ENCODE results near the gene DLGAP1. TPM values are rescaled to one million over a fixed set of nuclear protein-coding genes. Genes with fewer than 3 reads are reported as not detected.

DLGAP1 gene
- total and polyA plus RNA-seq, 2 experiments from 2014 or later: 17.0 to 48.5 TPM

DNA sequence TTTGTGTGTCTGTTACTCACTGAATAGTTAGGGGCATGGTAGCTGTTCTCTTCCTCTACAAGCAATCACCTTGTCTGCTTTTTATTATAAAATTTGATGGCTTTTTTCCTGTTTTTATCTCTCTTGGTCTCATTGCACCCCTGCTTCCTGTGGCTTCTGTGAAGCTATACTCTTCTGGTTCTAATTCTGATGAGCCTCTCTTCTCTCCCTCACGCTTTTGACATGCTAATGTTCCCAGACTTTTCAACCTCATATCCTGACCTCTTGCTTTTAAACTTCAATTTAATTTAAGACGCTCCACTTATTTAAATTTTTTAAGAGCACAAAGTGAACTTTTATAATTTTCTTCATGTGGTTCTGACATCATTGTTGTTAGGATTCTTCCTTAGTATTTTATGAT is 361.4 kb downstream of the DLGAP1 start (continued):
- TF ChIP-seq, protein P1, sequence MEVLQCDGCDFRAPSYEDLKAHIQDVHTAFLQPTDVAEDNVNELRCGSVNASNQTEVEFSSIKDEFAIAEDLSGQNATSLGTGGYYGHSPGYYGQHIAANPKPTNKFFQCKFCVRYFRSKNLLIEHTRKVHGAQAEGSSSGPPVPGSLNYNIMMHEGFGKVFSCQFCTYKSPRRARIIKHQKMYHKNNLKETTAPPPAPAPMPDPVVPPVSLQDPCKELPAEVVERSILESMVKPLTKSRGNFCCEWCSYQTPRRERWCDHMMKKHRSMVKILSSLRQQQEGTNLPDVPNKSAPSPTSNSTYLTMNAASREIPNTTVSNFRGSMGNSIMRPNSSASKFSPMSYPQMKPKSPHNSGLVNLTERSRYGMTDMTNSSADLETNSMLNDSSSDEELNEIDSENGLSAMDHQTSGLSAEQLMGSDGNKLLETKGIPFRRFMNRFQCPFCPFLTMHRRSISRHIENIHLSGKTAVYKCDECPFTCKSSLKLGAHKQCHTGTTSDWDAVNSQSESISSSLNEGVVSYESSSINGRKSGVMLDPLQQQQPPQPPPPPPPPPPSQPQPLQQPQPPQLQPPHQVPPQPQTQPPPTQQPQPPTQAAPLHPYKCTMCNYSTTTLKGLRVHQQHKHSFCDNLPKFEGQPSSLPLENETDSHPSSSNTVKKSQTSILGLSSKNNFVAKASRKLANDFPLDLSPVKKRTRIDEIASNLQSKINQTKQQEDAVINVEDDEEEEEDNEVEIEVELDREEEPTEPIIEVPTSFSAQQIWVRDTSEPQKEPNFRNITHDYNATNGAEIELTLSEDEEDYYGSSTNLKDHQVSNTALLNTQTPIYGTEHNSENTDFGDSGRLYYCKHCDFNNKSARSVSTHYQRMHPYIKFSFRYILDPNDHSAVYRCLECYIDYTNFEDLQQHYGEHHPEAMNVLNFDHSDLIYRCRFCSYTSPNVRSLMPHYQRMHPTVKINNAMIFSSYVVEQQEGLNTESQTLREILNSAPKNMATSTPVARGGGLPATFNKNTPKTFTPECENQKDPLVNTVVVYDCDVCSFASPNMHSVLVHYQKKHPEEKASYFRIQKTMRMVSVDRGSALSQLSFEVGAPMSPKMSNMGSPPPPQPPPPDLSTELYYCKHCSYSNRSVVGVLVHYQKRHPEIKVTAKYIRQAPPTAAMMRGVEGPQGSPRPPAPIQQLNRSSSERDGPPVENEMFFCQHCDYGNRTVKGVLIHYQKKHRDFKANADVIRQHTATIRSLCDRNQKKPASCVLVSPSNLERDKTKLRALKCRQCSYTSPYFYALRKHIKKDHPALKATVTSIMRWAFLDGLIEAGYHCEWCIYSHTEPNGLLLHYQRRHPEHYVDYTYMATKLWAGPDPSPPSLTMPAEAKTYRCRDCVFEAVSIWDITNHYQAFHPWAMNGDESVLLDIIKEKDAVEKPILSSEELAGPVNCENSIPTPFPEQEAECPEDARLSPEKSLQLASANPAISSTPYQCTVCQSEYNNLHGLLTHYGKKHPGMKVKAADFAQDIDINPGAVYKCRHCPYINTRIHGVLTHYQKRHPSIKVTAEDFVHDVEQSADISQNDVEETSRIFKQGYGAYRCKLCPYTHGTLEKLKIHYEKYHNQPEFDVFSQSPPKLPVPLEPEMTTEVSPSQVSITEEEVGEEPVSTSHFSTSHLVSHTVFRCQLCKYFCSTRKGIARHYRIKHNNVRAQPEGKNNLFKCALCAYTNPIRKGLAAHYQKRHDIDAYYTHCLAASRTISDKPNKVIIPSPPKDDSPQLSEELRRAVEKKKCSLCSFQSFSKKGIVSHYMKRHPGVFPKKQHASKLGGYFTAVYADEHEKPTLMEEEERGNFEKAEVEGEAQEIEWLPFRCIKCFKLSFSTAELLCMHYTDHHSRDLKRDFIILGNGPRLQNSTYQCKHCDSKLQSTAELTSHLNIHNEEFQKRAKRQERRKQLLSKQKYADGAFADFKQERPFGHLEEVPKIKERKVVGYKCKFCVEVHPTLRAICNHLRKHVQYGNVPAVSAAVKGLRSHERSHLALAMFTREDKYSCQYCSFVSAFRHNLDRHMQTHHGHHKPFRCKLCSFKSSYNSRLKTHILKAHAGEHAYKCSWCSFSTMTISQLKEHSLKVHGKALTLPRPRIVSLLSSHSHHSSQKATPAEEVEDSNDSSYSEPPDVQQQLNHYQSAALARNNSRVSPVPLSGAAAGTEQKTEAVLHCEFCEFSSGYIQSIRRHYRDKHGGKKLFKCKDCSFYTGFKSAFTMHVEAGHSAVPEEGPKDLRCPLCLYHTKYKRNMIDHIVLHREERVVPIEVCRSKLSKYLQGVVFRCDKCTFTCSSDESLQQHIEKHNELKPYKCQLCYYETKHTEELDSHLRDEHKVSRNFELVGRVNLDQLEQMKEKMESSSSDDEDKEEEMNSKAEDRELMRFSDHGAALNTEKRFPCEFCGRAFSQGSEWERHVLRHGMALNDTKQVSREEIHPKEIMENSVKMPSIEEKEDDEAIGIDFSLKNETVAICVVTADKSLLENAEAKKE (CRISPR knock-in tag; IDR thresholded peaks at IDR 0.05): peak; percentile 75
- TF ChIP-seq, protein P2, sequence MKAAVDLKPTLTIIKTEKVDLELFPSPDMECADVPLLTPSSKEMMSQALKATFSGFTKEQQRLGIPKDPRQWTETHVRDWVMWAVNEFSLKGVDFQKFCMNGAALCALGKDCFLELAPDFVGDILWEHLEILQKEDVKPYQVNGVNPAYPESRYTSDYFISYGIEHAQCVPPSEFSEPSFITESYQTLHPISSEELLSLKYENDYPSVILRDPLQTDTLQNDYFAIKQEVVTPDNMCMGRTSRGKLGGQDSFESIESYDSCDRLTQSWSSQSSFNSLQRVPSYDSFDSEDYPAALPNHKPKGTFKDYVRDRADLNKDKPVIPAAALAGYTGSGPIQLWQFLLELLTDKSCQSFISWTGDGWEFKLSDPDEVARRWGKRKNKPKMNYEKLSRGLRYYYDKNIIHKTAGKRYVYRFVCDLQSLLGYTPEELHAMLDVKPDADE (IDR thresholded peaks at IDR 0.05): no peak
- no peak for TF ChIP-seq POLR2AphosphoS5 (IDR thresholded peaks at IDR 0.05; ENCODE audit: low read depth)

DNA sequence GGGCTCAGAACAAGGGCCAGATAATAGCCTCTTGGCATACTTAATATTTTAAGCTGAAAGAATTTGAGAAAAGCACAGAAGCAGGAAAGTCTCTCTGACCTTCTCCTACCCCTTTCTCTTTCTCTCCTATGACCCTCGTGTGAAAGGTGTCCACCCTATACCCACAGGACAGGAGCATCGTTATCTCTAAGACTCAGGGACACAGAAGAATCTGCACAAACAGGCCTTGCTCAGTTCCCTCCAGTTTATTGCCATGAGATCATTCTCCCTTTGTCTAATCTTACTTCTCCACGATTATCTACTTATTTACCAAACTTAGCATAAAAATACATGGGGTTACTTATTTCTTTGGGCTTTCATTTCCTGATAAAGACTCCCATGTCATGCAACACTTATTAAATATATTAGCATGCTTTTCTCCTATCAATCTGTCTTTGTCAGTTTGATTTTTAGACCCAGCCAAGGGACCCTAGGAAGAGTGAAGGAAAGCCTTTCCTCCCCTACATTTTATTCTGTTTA is 370.7 kb downstream of the DLGAP1 start:
- Mint-ChIP-seq H3K27me3 (ENCODE audit: insufficient read depth, low read depth, poor library complexity) (no peaks in the 10 kb centered on the region), H3K27ac (peak overlapping the region; percentile 73), H3K36me3 (ENCODE audit: low read depth) (peaks cover 54% of the 10 kb centered on the region), H3K9me3 (peaks cover 48% of the 10 kb centered on the region), H3K4me1 (peaks cover 39% of the 10 kb centered on the region), H3K4me3 (no peak overlapping the region)
- DNase-seq (ENCODE audit: low spot score) (no peak), ATAC-seq (no peak)
- peaks cover 12% of the 10 kb centered on the region for H3K36me3 ChIP-seq (ENCODE audit: insufficient read depth)
- no peak overlapping the region for H2AFZ ChIP-seq
- H4K20me1 ChIP-seq (replicated peaks; ENCODE audit: insufficient read depth): no peaks in the 10 kb centered on the region
- peak overlapping the region; percentile 46; the same call in 1 of the 2 replicates for H3K27ac ChIP-seq (ENCODE audit: low read depth)
- H3K4me2 ChIP-seq: peak overlapping the region; percentile 34; the same call in 1 of the 2 replicates
- peaks cover 26% of the 10 kb centered on the region for H3K4me1 ChIP-seq (ENCODE audit: insufficient read depth)
- no peaks in the 10 kb centered on the region for H3F3A ChIP-seq (replicated peaks; ENCODE audit: low read depth)
- no peak overlapping the region for H3K4me3 ChIP-seq
- no peaks in the 10 kb centered on the region for H3K79me2 ChIP-seq (replicated peaks; ENCODE audit: insufficient read depth)
- no peaks in the 10 kb centered on the region for H3K27me3 ChIP-seq (ENCODE audit: insufficient read depth)
- H3K9me2 ChIP-seq (ENCODE audit: insufficient read depth): no peaks in the 10 kb centered on the region
- TF ChIP-seq JUNB (IDR thresholded peaks at IDR 0.05; ENCODE audit: unreplicated experiment): no peak
- TF ChIP-seq EZH2phosphoT487 (IDR thresholded peaks at IDR 0.05; ENCODE audit: unreplicated experiment): no peak
- no peak for TF ChIP-seq POLR2AphosphoS5 (IDR thresholded peaks at IDR 0.05; ENCODE audit: low read depth)
- TF ChIP-seq, protein P3, sequence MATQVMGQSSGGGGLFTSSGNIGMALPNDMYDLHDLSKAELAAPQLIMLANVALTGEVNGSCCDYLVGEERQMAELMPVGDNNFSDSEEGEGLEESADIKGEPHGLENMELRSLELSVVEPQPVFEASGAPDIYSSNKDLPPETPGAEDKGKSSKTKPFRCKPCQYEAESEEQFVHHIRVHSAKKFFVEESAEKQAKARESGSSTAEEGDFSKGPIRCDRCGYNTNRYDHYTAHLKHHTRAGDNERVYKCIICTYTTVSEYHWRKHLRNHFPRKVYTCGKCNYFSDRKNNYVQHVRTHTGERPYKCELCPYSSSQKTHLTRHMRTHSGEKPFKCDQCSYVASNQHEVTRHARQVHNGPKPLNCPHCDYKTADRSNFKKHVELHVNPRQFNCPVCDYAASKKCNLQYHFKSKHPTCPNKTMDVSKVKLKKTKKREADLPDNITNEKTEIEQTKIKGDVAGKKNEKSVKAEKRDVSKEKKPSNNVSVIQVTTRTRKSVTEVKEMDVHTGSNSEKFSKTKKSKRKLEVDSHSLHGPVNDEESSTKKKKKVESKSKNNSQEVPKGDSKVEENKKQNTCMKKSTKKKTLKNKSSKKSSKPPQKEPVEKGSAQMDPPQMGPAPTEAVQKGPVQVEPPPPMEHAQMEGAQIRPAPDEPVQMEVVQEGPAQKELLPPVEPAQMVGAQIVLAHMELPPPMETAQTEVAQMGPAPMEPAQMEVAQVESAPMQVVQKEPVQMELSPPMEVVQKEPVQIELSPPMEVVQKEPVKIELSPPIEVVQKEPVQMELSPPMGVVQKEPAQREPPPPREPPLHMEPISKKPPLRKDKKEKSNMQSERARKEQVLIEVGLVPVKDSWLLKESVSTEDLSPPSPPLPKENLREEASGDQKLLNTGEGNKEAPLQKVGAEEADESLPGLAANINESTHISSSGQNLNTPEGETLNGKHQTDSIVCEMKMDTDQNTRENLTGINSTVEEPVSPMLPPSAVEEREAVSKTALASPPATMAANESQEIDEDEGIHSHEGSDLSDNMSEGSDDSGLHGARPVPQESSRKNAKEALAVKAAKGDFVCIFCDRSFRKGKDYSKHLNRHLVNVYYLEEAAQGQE (IDR thresholded peaks at IDR 0.05; ENCODE audit: unreplicated experiment): no peak
- TF ChIP-seq ZNF331 (CRISPR knock-in tag; IDR thresholded peaks at IDR 0.05; ENCODE audit: low read depth): no peak
- TF ChIP-seq STAT1 (IDR thresholded peaks at IDR 0.05; ENCODE audit: unreplicated experiment): no peak
- TF ChIP-seq, protein P2 (IDR thresholded peaks at IDR 0.05): no peak
- TF ChIP-seq CREB1 (CRISPR knock-in tag; IDR thresholded peaks at IDR 0.05; ENCODE audit: low read depth): no peak
- TF ChIP-seq, protein P4, sequence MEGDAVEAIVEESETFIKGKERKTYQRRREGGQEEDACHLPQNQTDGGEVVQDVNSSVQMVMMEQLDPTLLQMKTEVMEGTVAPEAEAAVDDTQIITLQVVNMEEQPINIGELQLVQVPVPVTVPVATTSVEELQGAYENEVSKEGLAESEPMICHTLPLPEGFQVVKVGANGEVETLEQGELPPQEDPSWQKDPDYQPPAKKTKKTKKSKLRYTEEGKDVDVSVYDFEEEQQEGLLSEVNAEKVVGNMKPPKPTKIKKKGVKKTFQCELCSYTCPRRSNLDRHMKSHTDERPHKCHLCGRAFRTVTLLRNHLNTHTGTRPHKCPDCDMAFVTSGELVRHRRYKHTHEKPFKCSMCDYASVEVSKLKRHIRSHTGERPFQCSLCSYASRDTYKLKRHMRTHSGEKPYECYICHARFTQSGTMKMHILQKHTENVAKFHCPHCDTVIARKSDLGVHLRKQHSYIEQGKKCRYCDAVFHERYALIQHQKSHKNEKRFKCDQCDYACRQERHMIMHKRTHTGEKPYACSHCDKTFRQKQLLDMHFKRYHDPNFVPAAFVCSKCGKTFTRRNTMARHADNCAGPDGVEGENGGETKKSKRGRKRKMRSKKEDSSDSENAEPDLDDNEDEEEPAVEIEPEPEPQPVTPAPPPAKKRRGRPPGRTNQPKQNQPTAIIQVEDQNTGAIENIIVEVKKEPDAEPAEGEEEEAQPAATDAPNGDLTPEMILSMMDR (conservative IDR thresholded peaks at IDR 0.05; ENCODE audit: low read depth in 2 of 2): no peak
- TF ChIP-seq ZNF114 (CRISPR knock-in tag; IDR thresholded peaks at IDR 0.05): no peak

Measured in GM23338 (cell line).